ENCODE results near the gene DNAJC12. TPM values are rescaled to one million over a fixed set of nuclear protein-coding genes. Genes with fewer than 3 reads are reported as not detected.

DNAJC12 gene
- total RNA-seq, 2 donors from 2014 or later: not detected

DNA sequence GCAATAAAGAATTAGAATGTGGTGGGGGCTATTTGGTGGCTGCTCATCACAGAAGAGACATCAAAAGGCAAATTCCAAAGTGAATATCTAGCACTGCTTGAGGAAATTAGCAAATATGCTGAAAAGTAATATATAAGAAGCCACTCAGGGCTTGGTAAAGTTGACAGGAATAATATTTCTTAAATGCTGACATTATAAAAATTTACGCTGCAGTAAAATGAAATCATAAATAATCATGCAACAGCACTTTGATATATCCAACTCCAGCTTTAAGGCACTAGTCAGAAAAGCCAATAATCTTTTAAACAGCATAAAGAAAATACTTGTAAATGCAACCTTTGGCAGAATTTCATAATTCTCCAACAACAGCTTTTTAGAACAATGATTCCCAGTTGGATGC, 36.9 kb downstream of the DNAJC12 start:
- DNase-seq (no peak), ATAC-seq (no peak)
- Mint-ChIP-seq H3K36me3 (ENCODE audit: low read depth) (no peaks in the 10 kb centered on the region), H3K4me3 (no peak overlapping the region), H3K27me3 (no peaks in the 10 kb centered on the region), H3K4me1 (no peaks in the 10 kb centered on the region), H3K27ac (no peak overlapping the region)
- no peaks in the 10 kb centered on the region for H3K9me3 ChIP-seq (ENCODE audit: control insufficient read depth, low read length, poor library complexity, severe bottlenecking)

DNA sequence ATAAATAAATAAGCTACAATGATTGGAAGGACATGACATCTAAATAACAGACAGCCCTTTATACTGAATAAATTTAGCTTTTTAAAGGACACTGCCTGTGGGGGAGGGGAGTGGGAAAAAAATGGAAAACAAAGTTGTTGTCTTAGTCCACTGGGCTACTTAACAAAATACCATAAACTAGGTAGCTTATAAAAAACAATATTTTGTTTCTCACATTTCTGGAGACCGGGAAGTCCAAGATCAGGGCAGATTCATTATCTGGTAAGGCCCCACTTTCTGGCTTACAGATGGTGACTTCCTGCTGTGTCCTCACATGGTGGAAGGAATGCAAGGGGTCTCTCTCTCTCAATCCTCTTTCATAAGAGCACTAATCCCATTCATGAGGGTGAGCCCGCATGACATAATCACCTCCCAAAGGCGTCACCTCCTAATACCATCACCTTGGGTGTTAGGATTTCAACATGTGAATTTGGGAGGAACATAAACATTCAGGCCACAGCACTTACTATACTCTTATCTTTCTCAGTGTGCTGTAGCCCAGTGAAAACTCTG, 43.0 kb downstream of the DNAJC12 start:
- H3K4me1 Mint-ChIP-seq: peaks cover 9% of the 10 kb centered on the region
- no peaks in the 10 kb centered on the region for H3K36me3 Mint-ChIP-seq (ENCODE audit: low read depth)
- H3K27ac Mint-ChIP-seq: peak overlapping the region; percentile 27
- no peak for ATAC-seq
- H3K27me3 Mint-ChIP-seq: no peaks in the 10 kb centered on the region
- no peak overlapping the region for H3K4me3 Mint-ChIP-seq
- no peak for DNase-seq
- H3K9me3 ChIP-seq (ENCODE audit: control insufficient read depth, low read length, poor library complexity, severe bottlenecking): no peaks in the 10 kb centered on the region

DNA sequence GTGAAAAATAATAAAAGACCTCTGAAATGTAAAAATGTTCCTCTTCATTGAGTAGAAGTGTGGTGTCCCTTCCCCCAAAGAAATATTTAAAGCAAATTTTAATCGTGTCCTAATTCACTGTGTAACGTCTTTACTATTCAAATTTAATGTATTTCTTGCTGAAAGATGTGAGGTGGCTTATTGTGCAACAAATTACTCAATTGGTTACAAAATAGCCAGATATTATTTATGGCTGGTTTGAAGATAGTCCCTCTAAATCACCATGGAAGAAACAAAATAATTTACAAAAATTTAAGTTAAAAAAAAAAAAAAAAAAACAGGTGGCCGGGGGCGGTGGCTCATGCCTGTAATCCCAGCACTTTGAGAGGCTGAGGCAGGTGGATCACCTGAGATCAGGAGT, 43.7 kb downstream of the DNAJC12 start:
- no peak for ATAC-seq
- Mint-ChIP-seq H3K4me1 (peaks cover 9% of the 10 kb centered on the region), H3K4me3 (no peak overlapping the region), H3K27ac (no peak overlapping the region), H3K36me3 (ENCODE audit: low read depth) (no peaks in the 10 kb centered on the region), H3K27me3 (no peaks in the 10 kb centered on the region)
- no peaks in the 10 kb centered on the region for H3K9me3 ChIP-seq (ENCODE audit: control insufficient read depth, low read length, poor library complexity, severe bottlenecking)
- no peak for DNase-seq

DNA sequence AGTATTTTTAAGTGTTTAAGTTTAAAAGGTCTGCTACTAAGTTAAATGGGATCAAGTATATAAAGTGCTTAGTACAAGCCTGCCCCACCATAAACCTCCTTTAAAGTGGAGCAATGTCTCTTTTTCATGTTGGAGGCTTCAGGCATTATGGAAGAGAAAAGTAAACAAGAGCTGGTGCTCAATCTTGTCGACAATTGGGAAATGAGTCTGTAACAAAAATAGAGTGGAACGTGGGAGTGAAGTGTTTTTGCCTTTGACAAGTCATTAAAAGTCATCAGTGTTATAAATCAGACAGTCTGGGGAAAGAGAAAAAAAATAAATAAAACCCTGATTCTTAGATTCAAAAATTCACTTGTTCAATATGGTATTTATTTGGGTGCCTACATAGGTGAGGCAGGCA, 44.7 kb downstream of the DNAJC12 start:
- Mint-ChIP-seq H3K36me3 (ENCODE audit: low read depth) (no peaks in the 10 kb centered on the region), H3K27ac (no peak overlapping the region), H3K27me3 (no peaks in the 10 kb centered on the region), H3K4me1 (peaks cover 12% of the 10 kb centered on the region), H3K4me3 (no peak overlapping the region)
- no peaks in the 10 kb centered on the region for H3K9me3 ChIP-seq (ENCODE audit: control insufficient read depth, low read length, poor library complexity, severe bottlenecking)
- DNase-seq: no peak
- ATAC-seq: no peak

DNA sequence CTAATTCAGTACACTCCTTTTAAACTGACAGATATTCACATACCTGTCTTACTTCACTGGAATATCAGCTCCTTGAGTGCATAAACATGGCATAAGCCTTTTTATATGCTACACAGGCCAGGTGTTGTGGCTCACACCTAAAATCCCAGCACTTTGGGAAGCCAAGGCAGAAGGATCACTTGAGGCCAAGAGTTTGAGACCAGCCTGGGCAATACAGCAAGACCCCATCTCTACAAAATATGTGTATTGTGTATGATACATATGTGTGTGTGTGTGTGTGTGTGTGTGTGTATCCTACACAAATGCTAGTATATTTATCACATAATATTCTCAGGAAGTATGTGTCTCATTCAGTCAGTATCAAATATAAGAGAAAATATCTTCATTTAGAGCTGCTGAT, 45.3 kb downstream of the DNAJC12 start:
- no peak overlapping the region for H3K27ac Mint-ChIP-seq
- DNase-seq (no peak), ATAC-seq (no peak)
- no peaks in the 10 kb centered on the region for H3K9me3 ChIP-seq (ENCODE audit: control insufficient read depth, low read length, poor library complexity, severe bottlenecking)
- peaks cover 14% of the 10 kb centered on the region for H3K4me1 Mint-ChIP-seq
- no peaks in the 10 kb centered on the region for H3K36me3 Mint-ChIP-seq (ENCODE audit: low read depth)
- no peak overlapping the region for H3K4me3 Mint-ChIP-seq
- H3K27me3 Mint-ChIP-seq: no peaks in the 10 kb centered on the region

DNA sequence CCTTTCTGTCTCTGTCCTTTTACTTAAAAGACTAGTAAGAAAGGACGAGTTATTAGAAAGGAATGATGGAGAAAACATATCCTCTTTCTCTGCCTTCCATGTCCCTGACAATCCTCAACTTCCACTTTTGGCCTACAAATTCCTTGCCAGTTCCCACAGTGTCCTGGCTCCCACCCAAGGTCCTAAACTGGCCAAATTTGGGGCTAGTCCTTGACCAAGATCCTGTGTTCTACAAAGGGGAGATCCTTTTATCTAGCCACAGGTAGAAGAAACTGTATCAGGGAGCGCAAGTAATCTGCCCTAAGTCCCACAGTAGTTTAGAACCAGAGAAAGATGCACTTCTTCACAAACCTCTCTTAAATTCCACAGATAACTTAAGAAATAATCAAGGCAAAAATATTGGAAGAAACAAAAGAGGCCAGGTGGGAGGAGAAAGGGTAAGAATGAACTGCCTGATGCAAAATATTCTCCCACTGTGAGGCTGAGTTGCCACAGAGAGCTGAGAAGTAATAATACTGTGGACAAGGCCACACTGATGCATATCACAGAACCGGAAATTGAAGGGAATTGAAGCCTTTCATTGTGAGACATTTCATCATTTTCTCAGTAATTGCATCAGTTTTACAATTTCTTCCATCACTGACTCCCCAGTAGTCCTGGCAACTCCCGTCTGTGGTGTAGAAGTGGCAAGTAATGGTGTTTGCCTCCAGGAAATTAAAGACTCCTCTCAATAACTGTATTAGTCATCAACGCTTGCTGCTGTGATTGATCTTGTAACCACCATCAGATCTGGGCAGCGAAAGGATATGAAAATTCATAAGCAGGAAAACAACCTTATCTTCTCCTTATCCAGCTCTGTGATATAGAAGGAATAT, 47.2 kb downstream of the DNAJC12 start:
- H3K9me3 ChIP-seq (ENCODE audit: control insufficient read depth, low read length, poor library complexity, severe bottlenecking): no peaks in the 10 kb centered on the region
- Mint-ChIP-seq H3K36me3 (ENCODE audit: low read depth) (no peaks in the 10 kb centered on the region), H3K27me3 (no peaks in the 10 kb centered on the region), H3K4me3 (peak overlapping the region; percentile 31), H3K4me1 (peaks cover 18% of the 10 kb centered on the region), H3K27ac (no peak overlapping the region)
- no peak for DNase-seq
- peak; percentile 60 for ATAC-seq

DNA sequence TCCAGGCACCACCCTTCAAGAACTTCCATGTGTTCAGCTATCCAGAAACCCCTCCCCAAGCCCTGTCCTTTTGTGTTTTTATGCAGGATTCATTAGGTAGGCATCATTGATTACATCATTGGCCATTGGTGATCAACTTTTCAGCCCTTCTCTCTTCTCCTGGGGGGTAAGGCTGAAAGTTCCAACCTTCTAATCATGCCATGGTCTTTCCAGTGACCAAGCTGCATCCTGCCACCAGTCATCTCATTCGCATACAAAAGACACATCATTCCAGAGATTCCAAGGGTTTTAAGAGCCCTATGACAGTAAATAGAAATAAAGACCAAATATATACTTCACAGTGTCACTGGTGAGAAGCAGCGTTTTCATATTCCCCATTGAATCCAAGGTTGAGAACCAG, 48.2 kb downstream of the DNAJC12 start:
- no peak overlapping the region for H3K27ac Mint-ChIP-seq
- peaks cover 22% of the 10 kb centered on the region for H3K4me1 Mint-ChIP-seq
- H3K9me3 ChIP-seq (ENCODE audit: control insufficient read depth, low read length, poor library complexity, severe bottlenecking): no peaks in the 10 kb centered on the region
- no peaks in the 10 kb centered on the region for H3K36me3 Mint-ChIP-seq (ENCODE audit: low read depth)
- no peak for ATAC-seq
- no peaks in the 10 kb centered on the region for H3K27me3 Mint-ChIP-seq
- DNase-seq: no peak
- no peak overlapping the region for H3K4me3 Mint-ChIP-seq

DNA sequence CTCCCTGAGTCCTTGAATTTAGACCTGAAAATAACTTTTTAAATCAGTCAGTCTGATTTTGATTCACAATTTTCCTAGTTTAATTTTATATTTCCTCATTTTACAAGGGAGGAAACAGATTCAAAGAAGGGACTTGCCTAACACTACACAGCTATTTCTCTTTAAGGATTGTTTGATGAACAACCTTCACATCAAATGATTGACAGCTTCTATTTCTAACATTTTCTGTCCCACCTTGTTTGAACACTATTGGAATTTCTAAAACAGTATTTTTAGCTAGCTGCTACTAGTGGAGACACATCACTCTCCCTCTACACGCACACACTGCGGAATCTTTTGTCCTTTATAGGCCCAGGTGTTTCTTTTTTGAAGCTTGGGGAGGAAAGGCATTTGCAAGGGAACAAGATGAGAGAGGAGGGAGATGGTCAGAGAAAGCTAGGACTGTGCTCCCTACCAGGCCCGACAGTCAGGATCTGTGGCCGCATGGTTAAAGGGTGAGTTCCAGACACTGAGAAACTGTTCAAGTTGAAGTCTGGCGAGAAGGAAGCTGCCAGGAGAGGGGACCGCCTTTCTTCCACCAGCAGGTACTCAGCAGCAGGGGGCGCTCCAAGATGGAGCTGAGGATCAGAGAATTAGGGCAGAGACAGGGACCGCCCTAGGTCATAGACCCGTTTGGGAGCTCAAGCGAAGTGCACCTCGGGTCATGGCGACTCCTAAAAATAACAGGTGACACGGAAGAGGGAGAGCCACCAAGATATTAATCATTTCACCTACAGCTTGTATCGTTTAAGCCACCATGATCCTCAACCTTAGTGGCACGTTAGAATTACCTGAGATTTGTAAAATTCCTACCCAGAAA, 49.7 kb downstream of the DNAJC12 start:
- H3K27me3 Mint-ChIP-seq: no peaks in the 10 kb centered on the region

DNA sequence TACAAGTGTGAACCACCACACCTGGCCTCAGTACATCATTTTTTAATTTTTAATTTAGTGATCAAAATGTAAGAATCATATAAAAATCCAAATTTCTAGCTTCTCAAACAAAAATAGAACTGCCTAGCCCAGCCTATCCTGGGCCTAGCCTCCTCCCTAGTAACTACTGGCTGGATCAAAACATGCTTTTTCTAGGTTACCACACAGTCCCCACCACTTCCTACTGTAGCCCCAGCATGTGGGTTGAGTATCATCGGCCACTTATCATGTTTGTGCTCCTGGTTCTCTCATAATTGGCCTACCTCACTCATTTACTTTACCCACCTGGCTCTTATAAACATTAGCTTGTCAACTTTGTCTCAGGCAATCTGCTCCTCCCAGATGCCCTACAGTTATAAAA, 52.9 kb downstream of the DNAJC12 start:
- Mint-ChIP-seq H3K27me3 (no peaks in the 10 kb centered on the region), H3K36me3 (ENCODE audit: low read depth) (no peaks in the 10 kb centered on the region), H3K4me3 (peak overlapping the region; percentile 50), H3K27ac (peak overlapping the region; percentile 90), H3K4me1 (peaks cover 30% of the 10 kb centered on the region)
- H3K9me3 ChIP-seq (ENCODE audit: control insufficient read depth, low read length, poor library complexity, severe bottlenecking): no peaks in the 10 kb centered on the region
- ATAC-seq: peak; percentile 91
- no peak for DNase-seq

More for the DNA sequence above, 49.7 kb downstream of the DNAJC12 start:
- peak; percentile 76 for ATAC-seq
- no peaks in the 10 kb centered on the region for H3K9me3 ChIP-seq (ENCODE audit: control insufficient read depth, low read length, poor library complexity, severe bottlenecking)
- H3K4me3 Mint-ChIP-seq: peak overlapping the region; percentile 75
- DNase-seq: peak; percentile 50 to 66 (median 53)
- H3K4me1 Mint-ChIP-seq: peaks cover 33% of the 10 kb centered on the region
- no peaks in the 10 kb centered on the region for H3K36me3 Mint-ChIP-seq (ENCODE audit: low read depth)
- H3K27ac Mint-ChIP-seq: no peak overlapping the region

DNA sequence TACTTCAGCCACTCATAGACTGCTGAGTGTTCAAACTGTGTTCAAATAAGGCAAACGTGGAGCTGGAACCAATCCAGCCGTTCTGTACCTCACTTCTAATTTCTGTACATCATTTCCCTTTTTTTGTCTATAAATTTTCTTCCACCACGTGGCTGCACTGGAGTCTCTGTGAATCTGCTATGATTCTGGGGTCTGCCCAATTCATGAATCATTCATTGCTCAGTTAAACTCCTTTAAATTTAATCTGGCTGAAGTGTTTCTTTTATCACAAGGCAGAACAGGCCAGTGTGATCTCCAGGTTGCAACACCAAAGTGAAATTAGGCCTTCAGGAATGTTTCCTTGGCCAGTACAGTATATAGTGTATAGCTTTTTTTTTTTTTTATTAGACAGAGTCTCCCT, 53.5 kb downstream of the DNAJC12 start:
- H3K9me3 ChIP-seq (ENCODE audit: control insufficient read depth, low read length, poor library complexity, severe bottlenecking): no peaks in the 10 kb centered on the region
- DNase-seq: no peak
- no peak for ATAC-seq
- no peaks in the 10 kb centered on the region for H3K36me3 Mint-ChIP-seq (ENCODE audit: low read depth)
- peak overlapping the region; percentile 90 for H3K27ac Mint-ChIP-seq
- H3K4me1 Mint-ChIP-seq: peaks cover 36% of the 10 kb centered on the region
- no peak overlapping the region for H3K4me3 Mint-ChIP-seq
- no peaks in the 10 kb centered on the region for H3K27me3 Mint-ChIP-seq

DNA sequence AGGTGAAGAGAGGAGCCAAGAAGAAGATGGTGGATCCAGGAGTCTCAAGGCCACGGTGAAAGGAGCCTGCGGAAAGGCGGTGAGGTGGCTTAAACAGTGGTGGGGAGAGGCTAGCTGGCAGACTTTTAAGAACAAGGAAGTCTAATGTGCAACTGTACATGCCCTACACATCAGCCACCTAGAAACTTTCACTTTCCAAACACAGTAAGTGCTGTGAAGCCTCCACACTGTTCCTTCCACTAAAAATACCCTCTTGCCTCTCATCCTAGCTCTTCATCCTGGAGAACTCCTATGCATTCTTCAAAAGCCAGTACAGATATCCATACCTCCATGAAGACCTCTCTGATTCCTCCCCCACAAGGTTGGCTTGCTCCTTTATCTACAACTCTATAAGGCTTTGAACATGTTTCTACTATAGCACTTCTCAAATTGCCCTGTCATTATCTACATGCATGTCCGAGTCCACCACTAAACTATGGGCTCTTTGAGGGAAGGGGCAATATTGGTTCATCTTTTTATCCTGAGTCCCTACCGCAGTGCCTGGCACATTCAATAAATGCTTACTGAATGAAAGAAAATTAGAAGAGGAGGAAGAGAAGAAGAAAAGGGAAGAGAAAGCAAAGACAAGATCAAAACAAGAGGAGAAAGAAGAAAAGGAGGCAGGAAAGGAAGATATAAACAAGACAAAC, 54.2 kb downstream of the DNAJC12 start:
- DNase-seq: no peak
- Mint-ChIP-seq H3K4me3 (peak overlapping the region; percentile 63), H3K27me3 (no peaks in the 10 kb centered on the region), H3K36me3 (ENCODE audit: low read depth) (no peaks in the 10 kb centered on the region), H3K4me1 (peaks cover 37% of the 10 kb centered on the region), H3K27ac (peak overlapping the region; percentile 90)
- H3K9me3 ChIP-seq (ENCODE audit: control insufficient read depth, low read length, poor library complexity, severe bottlenecking): no peaks in the 10 kb centered on the region
- no peak for ATAC-seq

DNA sequence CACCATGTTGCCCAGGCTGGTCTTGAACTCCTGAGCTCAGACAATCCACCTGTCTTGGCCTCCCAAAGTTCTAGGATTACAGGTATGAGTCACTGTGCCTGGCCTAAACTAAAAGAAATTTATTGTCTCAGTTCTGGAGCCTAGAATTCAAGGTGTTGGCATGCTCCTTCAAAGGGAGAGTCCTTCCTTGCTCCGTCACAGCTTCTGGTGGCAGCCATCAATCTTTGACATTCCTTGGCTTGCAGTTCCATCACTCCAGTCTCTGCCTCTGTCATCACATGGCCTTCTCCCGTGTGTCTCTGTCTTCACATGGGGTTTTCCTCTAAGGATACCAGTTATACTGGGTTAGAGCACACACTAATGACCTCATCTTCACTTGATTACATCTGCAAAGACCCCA, 55.5 kb downstream of the DNAJC12 start:
- Mint-ChIP-seq H3K4me3 (peak overlapping the region; percentile 8), H3K27me3 (no peaks in the 10 kb centered on the region), H3K36me3 (ENCODE audit: low read depth) (no peaks in the 10 kb centered on the region), H3K4me1 (peaks cover 32% of the 10 kb centered on the region), H3K27ac (peak overlapping the region; percentile 90)
- ATAC-seq (no peak), DNase-seq (no peak)
- H3K9me3 ChIP-seq (ENCODE audit: control insufficient read depth, low read length, poor library complexity, severe bottlenecking): no peaks in the 10 kb centered on the region
